Mucosa of stomach (tissue), 1 donor: ENCODE measurements around the gene ATP1B1.
"Not testable (repeated sequence)": the region's sequence is repeated elsewhere in the genome, so short reads cannot be mapped to it uniquely, and the experiment has no call there.

Experiments used
- H3K27me3 ChIP-seq: one replicate; pipeline ENCODE4 v1.7.0; 2013; ENCODE audit warnings: mild to moderate bottlenecking, low read length; ENCODE audit not compliant: control insufficient read depth, insufficient read depth
- H3K36me3 ChIP-seq: one replicate; pipeline ENCODE4 v1.7.0; 2013; ENCODE audit warnings: low read length; ENCODE audit not compliant: control insufficient read depth, insufficient read depth
- H3K4me1 ChIP-seq: one replicate; pipeline ENCODE4 v1.7.0; 2013; ENCODE audit warnings: mild to moderate bottlenecking, low read length; ENCODE audit not compliant: control insufficient read depth, insufficient read depth
- H3K4me3 ChIP-seq: one replicate; pipeline ENCODE4 v1.7.0; 2013; ENCODE audit warnings: low read length
- H3K9ac ChIP-seq: one replicate; pipeline ENCODE4 v1.7.0; 2013; ENCODE audit warnings: mild to moderate bottlenecking, low read length, moderate library complexity
- H3K9me3 ChIP-seq: one replicate; pipeline ENCODE4 v1.7.0; 2013; ENCODE audit warnings: mild to moderate bottlenecking, low read length, moderate library complexity; ENCODE audit not compliant: control insufficient read depth
- donor health status: Pancreatic carcinoma.

ATP1B1 gene

DNA sequence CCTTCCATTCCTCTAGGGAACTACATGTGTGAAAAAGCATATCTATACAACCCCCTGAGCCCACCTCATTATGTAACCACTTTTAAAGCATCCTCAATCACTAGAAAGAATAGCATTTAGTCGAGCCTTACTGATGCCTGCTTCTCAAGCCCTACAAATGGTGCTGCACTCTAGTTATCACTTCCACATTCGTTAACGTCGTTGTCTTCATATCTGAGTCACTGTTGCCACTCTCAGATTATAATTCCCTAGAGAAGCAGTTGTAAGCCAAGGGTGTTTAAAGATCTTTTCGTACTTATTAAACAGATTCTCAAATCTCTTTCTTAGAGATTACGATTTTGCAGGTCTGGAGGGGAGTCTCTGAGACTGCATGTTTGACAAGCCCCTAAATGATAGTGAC lies 16.5 kb downstream of the ATP1B1 start:
- Histone ChIP-seq H3K4me3 (no peak overlapping the region), H3K36me3 (no peaks in the 10 kb centered on the region), H3K9me3 (no peaks in the 10 kb centered on the region), H3K4me1 (peaks cover 34% of the 10 kb centered on the region), H3K27me3 (no peaks in the 10 kb centered on the region), H3K9ac (no peak overlapping the region)

DNA sequence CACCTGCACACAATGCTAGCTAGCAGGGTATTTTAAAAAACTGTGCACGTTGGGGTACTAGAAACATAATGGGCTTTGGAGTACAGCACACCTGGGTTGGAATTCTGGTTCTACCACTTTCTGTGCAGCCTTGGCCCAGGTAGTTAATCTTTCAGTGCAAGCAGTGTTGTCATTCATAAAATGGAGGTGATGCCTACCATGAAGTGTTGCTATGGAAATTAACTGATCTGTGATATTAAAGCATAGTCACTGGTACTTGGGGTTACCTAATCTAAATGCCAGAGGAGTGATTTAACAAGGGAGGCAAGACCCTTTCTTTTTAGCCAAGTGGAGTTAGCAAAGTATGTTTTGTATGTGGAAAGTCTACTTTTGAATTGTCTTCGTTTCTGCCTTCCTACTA lies 18.0 kb downstream of the ATP1B1 start:
- Histone ChIP-seq H3K4me1 (peaks cover 21% of the 10 kb centered on the region), H3K36me3 (no peaks in the 10 kb centered on the region), H3K27me3 (no peaks in the 10 kb centered on the region), H3K4me3 (no peak overlapping the region), H3K9ac (no peak overlapping the region), H3K9me3 (no peaks in the 10 kb centered on the region)

DNA sequence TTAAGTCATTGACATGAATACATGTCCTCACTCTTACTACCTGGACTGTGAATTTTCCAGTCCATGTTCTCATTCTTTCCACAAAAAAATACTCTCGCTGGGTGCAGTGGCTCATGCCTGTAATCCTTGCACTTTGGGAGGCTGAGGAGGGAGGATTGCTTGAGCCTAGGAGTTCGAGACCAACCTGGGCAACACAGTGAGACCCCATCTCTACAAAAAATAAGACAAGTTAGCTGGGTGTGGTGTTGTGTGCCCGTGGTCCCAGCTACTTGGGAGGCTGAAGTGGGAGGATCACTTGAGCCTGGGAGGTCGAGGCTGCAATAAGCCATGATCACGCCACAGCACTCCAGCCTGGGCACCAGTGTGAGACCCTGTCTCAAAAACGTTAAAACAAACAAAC lies 19.1 kb downstream of the ATP1B1 start:
- H3K9me3 ChIP-seq, H3K4me3 ChIP-seq, H3K9ac ChIP-seq, H3K36me3 ChIP-seq, H3K27me3 ChIP-seq: not testable (repeated sequence)
- peaks cover 15% of the 10 kb centered on the region for H3K4me1 ChIP-seq

DNA sequence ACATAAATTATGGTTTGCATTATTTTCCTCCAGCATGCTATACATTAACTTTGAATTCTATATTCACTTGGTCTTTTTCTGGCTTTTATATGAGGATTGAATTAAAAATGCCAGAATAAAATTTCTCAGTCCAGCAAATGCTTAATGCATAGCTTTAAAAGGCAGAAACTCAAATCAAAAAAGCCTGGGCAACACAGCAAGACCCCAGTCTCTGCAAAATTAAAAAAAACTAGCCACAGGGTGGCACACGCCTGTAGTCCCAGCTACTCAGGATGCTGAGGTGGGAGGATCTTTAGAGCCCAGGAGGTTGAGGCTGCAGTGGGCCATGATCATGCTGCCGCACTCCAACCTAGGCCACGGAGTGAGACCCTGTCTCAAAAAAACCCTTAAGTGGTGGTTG lies 19.8 kb downstream of the ATP1B1 start:
- no peak overlapping the region for H3K9ac ChIP-seq
- H3K4me3 ChIP-seq = no peak overlapping the region
- no peaks in the 10 kb centered on the region for H3K36me3 ChIP-seq
- H3K27me3 ChIP-seq = no peaks in the 10 kb centered on the region
- peaks cover 15% of the 10 kb centered on the region for H3K4me1 ChIP-seq
- H3K9me3 ChIP-seq = no peaks in the 10 kb centered on the region

DNA sequence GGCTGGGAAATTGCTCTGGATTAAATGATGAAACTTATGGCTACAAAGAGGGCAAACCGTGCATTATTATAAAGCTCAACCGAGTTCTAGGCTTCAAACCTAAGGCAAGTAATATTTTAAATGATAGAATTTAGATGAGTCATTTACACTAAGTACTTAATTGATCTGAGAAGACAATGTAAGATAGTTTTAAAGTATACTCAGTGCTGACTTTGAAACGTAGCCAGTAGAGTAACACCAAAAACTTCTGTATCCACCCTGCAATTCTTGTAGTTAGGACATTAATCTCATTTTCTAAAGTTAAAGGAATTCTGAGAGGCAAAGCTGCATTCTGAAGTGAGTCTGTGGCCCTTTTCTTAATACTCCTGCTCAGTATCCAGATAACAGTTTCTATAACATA lies 20.8 kb downstream of the ATP1B1 start:
- Histone ChIP-seq H3K27me3 (no peaks in the 10 kb centered on the region), H3K4me1 (peaks cover 10% of the 10 kb centered on the region), H3K9me3 (no peaks in the 10 kb centered on the region), H3K36me3 (no peaks in the 10 kb centered on the region), H3K9ac (no peak overlapping the region), H3K4me3 (no peak overlapping the region)

DNA sequence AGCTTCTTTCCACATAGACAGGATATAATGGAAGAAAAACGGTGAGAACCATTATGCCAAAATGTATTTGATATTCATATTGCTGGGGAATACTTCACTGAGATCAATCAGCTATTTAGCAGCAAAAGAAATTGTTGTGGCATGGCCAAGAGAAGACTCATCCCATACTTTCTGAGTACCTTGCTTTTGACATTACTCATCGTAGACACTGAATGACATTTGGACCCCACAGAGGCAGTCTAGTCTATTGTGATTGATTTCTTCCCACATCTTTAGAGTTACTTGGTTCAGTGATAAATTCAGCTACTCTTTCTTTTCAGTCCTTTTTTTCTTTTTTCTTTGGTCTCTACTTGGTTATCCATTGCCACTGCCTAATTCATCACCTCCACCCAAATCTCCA lies 22.1 kb downstream of the ATP1B1 start:
- H3K9ac ChIP-seq = no peak overlapping the region
- H3K4me1 ChIP-seq = peaks cover 10% of the 10 kb centered on the region
- no peaks in the 10 kb centered on the region for H3K27me3 ChIP-seq
- H3K9me3 ChIP-seq = no peaks in the 10 kb centered on the region
- no peak overlapping the region for H3K4me3 ChIP-seq
- no peaks in the 10 kb centered on the region for H3K36me3 ChIP-seq

DNA sequence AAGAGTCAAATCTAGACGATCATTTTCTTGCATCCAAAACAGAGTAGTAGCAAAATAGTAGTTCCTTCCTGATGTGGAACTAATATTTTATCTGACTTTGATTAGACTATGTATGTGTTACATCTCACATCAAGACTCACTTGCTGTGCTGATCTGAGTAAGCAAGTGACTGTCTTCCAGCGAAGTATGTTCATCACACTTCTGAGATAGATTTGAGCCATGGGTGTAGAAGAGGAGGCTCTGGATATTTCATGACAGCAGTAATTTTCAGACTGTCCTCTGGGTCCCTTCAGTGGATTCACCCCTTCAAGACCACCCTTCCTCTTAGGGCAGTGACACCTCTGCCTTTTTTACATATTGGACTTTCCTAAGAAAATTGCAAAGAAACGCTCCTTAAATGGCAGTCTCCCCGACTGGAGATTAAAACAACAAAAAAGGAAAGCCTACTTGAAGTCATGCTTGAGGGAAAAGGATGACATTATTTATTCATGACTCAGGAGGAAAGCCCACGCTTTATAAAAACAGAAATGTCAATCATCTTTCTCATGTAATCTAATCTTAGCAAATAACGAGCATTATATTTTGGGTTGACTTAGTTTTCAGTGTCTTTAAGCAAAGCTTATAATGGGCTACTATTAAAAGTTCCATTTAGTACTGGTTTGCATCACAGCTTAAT lies 22.8 kb downstream of the ATP1B1 start:
- Histone ChIP-seq H3K9ac (no peak overlapping the region), H3K9me3 (no peaks in the 10 kb centered on the region), H3K4me3 (no peak overlapping the region), H3K4me1 (peaks cover 6% of the 10 kb centered on the region), H3K36me3 (no peaks in the 10 kb centered on the region), H3K27me3 (no peaks in the 10 kb centered on the region)

DNA sequence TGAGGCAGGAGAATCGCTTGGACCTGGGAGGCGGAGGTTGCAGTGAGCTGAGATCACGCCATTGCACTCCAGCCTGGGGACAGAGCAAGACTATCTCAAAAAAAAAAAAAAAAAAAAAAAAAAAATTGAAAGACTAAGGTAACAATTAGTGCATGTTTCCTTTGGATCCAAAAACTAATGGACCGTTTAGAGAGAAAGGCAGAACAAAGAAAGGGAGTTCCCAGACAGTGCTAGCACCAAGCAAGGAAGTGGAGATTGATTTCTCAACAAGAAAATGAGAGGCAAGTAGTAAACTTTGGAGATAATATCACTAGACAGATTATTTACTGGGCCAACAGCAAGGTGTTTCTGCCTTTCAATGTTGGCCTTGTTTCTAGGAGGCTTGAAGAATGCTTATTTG lies 24.2 kb downstream of the ATP1B1 start:
- Histone ChIP-seq H3K4me3 (no peak overlapping the region), H3K9ac (no peak overlapping the region), H3K27me3 (no peaks in the 10 kb centered on the region), H3K9me3 (no peaks in the 10 kb centered on the region), H3K36me3 (no peaks in the 10 kb centered on the region), H3K4me1 (no peaks in the 10 kb centered on the region)

DNA sequence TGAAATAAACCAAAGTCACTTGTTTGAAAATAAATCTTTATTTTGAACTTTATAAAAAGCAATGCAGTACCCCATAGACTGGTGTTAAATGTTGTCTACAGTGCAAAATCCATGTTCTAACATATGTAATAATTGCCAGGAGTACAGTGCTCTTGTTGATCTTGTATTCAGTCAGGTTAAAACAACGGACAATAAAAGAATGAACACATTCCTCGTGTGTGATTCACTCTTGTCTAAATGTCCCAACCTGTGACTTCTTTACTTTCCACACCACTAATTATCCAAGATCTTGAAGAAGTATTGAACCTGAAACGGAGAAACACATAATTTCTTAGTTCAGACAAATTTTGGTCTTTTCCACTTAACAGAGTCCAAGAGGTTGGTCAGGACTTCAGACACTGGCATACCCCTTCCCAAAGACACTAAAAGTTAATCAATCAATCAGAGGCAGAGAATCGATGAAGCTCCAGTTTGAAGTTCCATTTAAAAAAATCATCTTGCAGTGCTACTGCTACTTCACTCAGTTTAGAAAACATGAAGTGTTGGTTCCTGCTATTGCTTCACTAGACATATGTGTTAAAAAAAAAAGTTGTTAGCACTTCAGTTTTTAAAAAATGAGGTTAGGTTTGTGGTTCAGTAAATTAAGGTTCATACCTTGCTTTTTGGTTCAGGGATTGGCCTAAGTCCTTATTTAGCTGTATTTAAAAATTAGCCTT lies 26.2 kb downstream of the ATP1B1 start:
- no peaks in the 10 kb centered on the region for H3K4me1 ChIP-seq
- H3K36me3 ChIP-seq = no peaks in the 10 kb centered on the region
- no peak overlapping the region for H3K4me3 ChIP-seq
- H3K9me3 ChIP-seq = no peaks in the 10 kb centered on the region
- H3K27me3 ChIP-seq = no peaks in the 10 kb centered on the region
- H3K9ac ChIP-seq = no peak overlapping the region

DNA sequence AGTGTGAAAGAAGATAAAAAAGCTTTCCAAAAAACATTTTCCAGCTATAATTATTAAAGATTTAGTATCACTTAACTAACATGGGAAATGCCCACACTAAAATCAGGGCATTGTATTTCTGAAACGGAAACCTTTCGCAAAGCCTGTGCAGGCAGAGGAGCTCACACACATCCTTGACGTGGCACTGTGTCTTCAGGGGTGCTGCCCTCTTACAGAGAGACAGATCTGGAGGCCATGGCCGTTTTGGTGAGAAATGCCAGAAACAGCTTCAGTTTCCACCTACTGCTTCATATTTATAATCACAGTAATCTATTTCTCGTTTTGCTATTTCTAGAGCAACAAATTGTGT lies 26.7 kb downstream of the ATP1B1 start:
- H3K9ac ChIP-seq = no peak overlapping the region
- H3K27me3 ChIP-seq = no peaks in the 10 kb centered on the region
- H3K36me3 ChIP-seq = no peaks in the 10 kb centered on the region
- H3K9me3 ChIP-seq = no peaks in the 10 kb centered on the region
- H3K4me3 ChIP-seq = no peak overlapping the region
- no peaks in the 10 kb centered on the region for H3K4me1 ChIP-seq

DNA sequence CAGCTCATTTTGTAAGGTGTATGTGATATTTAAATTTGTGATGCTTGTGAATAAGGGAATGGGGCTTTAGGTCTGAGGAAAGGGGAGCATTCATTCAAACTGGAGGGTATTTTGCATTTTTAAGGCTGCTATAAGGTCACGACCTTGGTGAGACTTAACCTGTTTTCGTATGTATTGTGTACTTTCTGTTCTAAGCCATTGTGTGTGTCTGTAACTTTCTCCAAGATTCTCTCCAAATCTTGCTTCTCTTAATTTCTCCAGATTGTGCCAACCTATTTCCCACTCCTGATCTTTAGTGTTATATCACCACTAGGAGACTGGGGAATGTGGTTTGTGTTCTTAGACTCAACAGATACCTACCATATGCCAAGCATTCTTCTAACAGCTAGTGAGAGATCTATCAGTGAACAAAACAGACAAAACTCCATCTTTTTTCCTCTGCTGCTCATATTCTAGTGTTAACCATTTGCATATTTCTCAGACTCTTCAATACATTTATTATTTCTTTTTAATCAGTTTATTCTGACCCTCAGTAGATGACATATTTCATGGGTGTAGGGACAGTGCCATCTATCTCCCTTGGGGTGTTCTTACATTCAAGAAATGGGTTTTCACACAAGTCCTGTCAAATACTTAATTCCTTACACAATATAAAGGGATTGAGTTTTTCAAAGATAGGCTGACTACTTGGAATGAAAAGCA lies 27.5 kb downstream of the ATP1B1 start:
- Histone ChIP-seq H3K4me1 (no peaks in the 10 kb centered on the region), H3K9me3 (no peaks in the 10 kb centered on the region)

DNA sequence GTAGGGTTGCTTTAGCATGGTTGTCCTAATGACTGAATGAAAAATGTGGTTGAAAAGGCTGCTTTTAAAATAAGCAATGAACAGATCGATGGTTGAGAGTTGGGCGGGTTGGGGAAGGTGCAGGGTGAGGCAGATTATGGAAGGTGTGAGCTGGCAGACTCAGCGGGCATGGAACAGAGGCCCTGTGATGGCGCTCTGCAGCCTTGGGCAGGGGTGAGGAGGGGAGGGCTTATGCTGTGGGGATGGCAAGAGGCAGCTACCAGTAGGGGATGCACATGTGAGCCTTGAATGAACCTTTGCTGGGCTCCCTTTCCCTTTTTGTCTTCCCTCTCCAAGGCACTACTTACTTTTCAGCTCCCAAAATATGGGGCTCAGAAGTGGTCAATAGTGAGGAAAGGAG lies 30.9 kb downstream of the ATP1B1 start:
- Histone ChIP-seq H3K27me3 (no peaks in the 10 kb centered on the region), H3K4me3 (no peak overlapping the region), H3K9ac (no peak overlapping the region), H3K4me1 (no peaks in the 10 kb centered on the region), H3K36me3 (no peaks in the 10 kb centered on the region), H3K9me3 (no peaks in the 10 kb centered on the region)

More for the DNA sequence above, 27.5 kb downstream of the ATP1B1 start:
- Histone ChIP-seq H3K4me3 (no peak overlapping the region), H3K27me3 (no peaks in the 10 kb centered on the region), H3K9ac (no peak overlapping the region), H3K36me3 (no peaks in the 10 kb centered on the region)
